LNCaP clone FGC (cell line): Measurements from ENCODE around the gene HOXA5.

Source experiments
- DNase-seq: peaks from one replicate; pipeline ENCODE4 v3.0.0-alpha.2; 2011; ENCODE audit warnings: low read depth
- H3K4me3 ChIP-seq: 2 replicates; pipeline ENCODE4 v1.5.1; 2011; ENCODE audit warnings: mild to moderate bottlenecking, low read depth, low read length, control low read depth
- CTCF ChIP-seq: IDR thresholded peaks from 2 replicates; pipeline ENCODE4 v1.5.1; 2012; ENCODE audit warnings: mild to moderate bottlenecking; ENCODE audit not compliant: control insufficient read depth, insufficient read depth; ENCODE audit errors: extremely low read depth

Gene HOXA5

GRCh38 chr7:27122077-27122910 lies 21.2 kb downstream of the HOXA5 start:
- no peak for DNase-seq
- no peak for TF ChIP-seq CTCF
- no peak overlapping the region for H3K4me3 ChIP-seq

- no peak overlapping the region for H3K4me3 ChIP-seq
- no peak for DNase-seq
- TF ChIP-seq CTCF, result no peak
These were observed 21.8 kb downstream of the HOXA5 start for GRCh38 chr7:27121684-27122076.

GRCh38 chr7:27119412-27119911 lies 24.0 kb downstream of the HOXA5 start:
- no peak overlapping the region for H3K4me3 ChIP-seq
- no peak for TF ChIP-seq CTCF

GRCh38 chr7:27118580-27118979 lies 24.9 kb downstream of the HOXA5 start:
- TF ChIP-seq CTCF, result no peak
- no peak overlapping the region for H3K4me3 ChIP-seq
- DNase-seq, result no peak

More at GRCh38 chr7:27119412-27119911, 24.0 kb downstream of the HOXA5 start:
- DNase-seq, result no peak

GRCh38 chr7:27117887-27118491 lies 25.5 kb downstream of the HOXA5 start:
- TF ChIP-seq CTCF, result no peak
- DNase-seq, result no peak
- no peak overlapping the region for H3K4me3 ChIP-seq

- H3K4me3 ChIP-seq, result no peak overlapping the region
- no peak for TF ChIP-seq CTCF
- no peak for DNase-seq
These were observed 26.3 kb downstream of the HOXA5 start for GRCh38 chr7:27116962-27117886.
